Measurements from ENCODE around the gene DOCK4. TPM values are rescaled to one million over a fixed set of nuclear protein-coding genes. Genes with fewer than 3 reads are reported as not detected.

The DOCK4 gene
- total RNA-seq, 1 experiment from 2014 or later: 4.9 TPM

- TF ChIP-seq, protein P1, sequence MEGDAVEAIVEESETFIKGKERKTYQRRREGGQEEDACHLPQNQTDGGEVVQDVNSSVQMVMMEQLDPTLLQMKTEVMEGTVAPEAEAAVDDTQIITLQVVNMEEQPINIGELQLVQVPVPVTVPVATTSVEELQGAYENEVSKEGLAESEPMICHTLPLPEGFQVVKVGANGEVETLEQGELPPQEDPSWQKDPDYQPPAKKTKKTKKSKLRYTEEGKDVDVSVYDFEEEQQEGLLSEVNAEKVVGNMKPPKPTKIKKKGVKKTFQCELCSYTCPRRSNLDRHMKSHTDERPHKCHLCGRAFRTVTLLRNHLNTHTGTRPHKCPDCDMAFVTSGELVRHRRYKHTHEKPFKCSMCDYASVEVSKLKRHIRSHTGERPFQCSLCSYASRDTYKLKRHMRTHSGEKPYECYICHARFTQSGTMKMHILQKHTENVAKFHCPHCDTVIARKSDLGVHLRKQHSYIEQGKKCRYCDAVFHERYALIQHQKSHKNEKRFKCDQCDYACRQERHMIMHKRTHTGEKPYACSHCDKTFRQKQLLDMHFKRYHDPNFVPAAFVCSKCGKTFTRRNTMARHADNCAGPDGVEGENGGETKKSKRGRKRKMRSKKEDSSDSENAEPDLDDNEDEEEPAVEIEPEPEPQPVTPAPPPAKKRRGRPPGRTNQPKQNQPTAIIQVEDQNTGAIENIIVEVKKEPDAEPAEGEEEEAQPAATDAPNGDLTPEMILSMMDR (conservative IDR thresholded peaks at IDR 0.05): no peak
- Histone ChIP-seq H2AFZ (ENCODE audit: low read length) (no peak overlapping the region), H3K14ac (ENCODE audit: insufficient read depth, low read length) (no peak overlapping the region), H2BK15ac (ENCODE audit: low read depth, low read length) (no peak overlapping the region), H4K91ac (ENCODE audit: insufficient read length, low read depth, low read length) (no peak overlapping the region), H3K18ac (ENCODE audit: insufficient read length, low read depth, low read length) (no peak overlapping the region), H3T11ph (ENCODE audit: low read length) (no peak overlapping the region), H3K4me2 (ENCODE audit: insufficient read depth, insufficient read length, low read length) (no peak overlapping the region), H3K27ac (ENCODE audit: insufficient read length, low read depth, low read length) (no peak overlapping the region), H3K9ac (ENCODE audit: extremely low read depth, insufficient read length, low read length) (no peak overlapping the region), H2BK12ac (ENCODE audit: insufficient read length, low read depth, low read length) (no peak overlapping the region), H3K4ac (ENCODE audit: low read depth, low read length) (no peak overlapping the region), H2BK20ac (ENCODE audit: low read depth, low read length, poor library complexity, severe bottlenecking) (no peak overlapping the region), H3K27me3 (ENCODE audit: insufficient read depth, low read length) (no peaks in the 10 kb centered on the region), H2AK5ac (ENCODE audit: insufficient read length, low read length) (no peak overlapping the region), H3K9me3 (ENCODE audit: control insufficient read depth, low read depth, low read length) (no peaks in the 10 kb centered on the region), H3K56ac (ENCODE audit: insufficient read length, low read depth, low read length) (no peak overlapping the region), H3K23ac (ENCODE audit: insufficient read length, low read depth, low read length) (no peak overlapping the region), H3K79me1 (ENCODE audit: insufficient read depth, low read depth, low read length, poor library complexity, severe bottlenecking) (no peaks in the 10 kb centered on the region), H2BK5ac (ENCODE audit: insufficient read length, low read length) (no peak overlapping the region), H3K79me2 (ENCODE audit: insufficient read depth, low read length) (no peaks in the 10 kb centered on the region), H4K8ac (replicated peaks; ENCODE audit: insufficient read length, low read depth, low read length) (no peak overlapping the region), H3K23me2 (ENCODE audit: insufficient read length, low read depth, low read length, poor library complexity, severe bottlenecking) (no peaks in the 10 kb centered on the region), H2BK120ac (ENCODE audit: low read depth, low read length, poor library complexity, severe bottlenecking) (no peak overlapping the region), H4K5ac (ENCODE audit: insufficient read length, low read depth, low read length) (no peak overlapping the region), H4K20me1 (ENCODE audit: control insufficient read depth, insufficient read depth, insufficient read length) (no peaks in the 10 kb centered on the region), H3K4me1 (ENCODE audit: insufficient read depth, low read length) (no peaks in the 10 kb centered on the region)
- Mint-ChIP-seq H3K36me3 (ENCODE audit: insufficient read depth in 1 of 3, low read depth in 3 of 3) (peaks cover 0 to 3% (median 0%) of the 10 kb centered on the region in 3 experiments; a peak in 1 of 7 replicates), H3K27ac (no peak overlapping the region), H3K27me3 (ENCODE audit: low read depth) (no peaks in the 10 kb centered on the region), H3K9me3 (no peaks in the 10 kb centered on the region), H3K4me3 (no peak overlapping the region), H3K4me1 (no peaks in the 10 kb centered on the region)
- no peak for DNase-seq
- WGBS (ENCODE audit: extremely low coverage, insufficient read length, low lambda C conversion rate): no CpG with 5 or more reads among the region's 2 CpGs
Measured at GRCh38 chr7:111829221-111829620, 377.0 kb downstream of the DOCK4 start.
